ENCODE measurements around the gene CLEC18C. TPM values are rescaled to one million over a fixed set of nuclear protein-coding genes. Genes with fewer than 3 reads are reported as not detected.
"Not testable (repeated sequence)": the region's sequence is repeated elsewhere in the genome, so short reads cannot be mapped to it uniquely, and the experiment has no call there.

The CLEC18C gene

GRCh38 chr16:70226024-70226423 is 52.4 kb downstream of the CLEC18C start:
- not testable (repeated sequence) for H3K4ac ChIP-seq (ENCODE audit: low read depth in 1 of 2, low read length in 2 of 2); H3K23ac ChIP-seq (ENCODE audit: low read length in 2 of 2); H4K8ac ChIP-seq (ENCODE audit: low read length); H3K18ac ChIP-seq (ENCODE audit: low read depth in 1 of 2, low read length in 2 of 2); H4K91ac ChIP-seq (ENCODE audit: low read length); H3K14ac ChIP-seq (ENCODE audit: low read length in 2 of 2); H3K4me2 ChIP-seq (ENCODE audit: low read length, poor library complexity, severe bottlenecking); DNase-seq; H2BK15ac ChIP-seq (ENCODE audit: low read depth, poor library complexity, severe bottlenecking); H2AK5ac ChIP-seq (ENCODE audit: low read length, severe bottlenecking); H3K27ac ChIP-seq (ENCODE audit: low read length, poor library complexity, severe bottlenecking); H3K27me3 ChIP-seq (ENCODE audit: control insufficient read depth in 1 of 2, insufficient read depth in 1 of 2, low read length in 2 of 2); H3K9me3 ChIP-seq (ENCODE audit: control insufficient read depth, low read length); H3K9ac ChIP-seq (ENCODE audit: low read length); H2BK5ac ChIP-seq (ENCODE audit: low read depth, low read length, poor library complexity, severe bottlenecking); H3K4me1 ChIP-seq (ENCODE audit: control insufficient read depth, insufficient read depth, low read depth, low read length); H3K4me3 ChIP-seq (ENCODE audit: insufficient read depth in 1 of 2, low read depth in 1 of 2, low read length in 2 of 2); H2BK12ac ChIP-seq (ENCODE audit: low read length in 2 of 2); H3K79me1 ChIP-seq (replicated peaks; ENCODE audit: low read length, poor library complexity, severe bottlenecking); H2BK120ac ChIP-seq (ENCODE audit: low read depth, low read length); H2AFZ ChIP-seq (ENCODE audit: low read depth, low read length)
- peaks cover 2 to 14% of the 10 kb centered on the region in 2 experiments for H3K36me3 ChIP-seq (ENCODE audit: control insufficient read depth in 1 of 2, insufficient read depth in 2 of 2, low read depth in 1 of 2, low read length in 2 of 2)

- not testable (repeated sequence) for DNase-seq; H2BK5ac ChIP-seq (ENCODE audit: low read depth, low read length, poor library complexity, severe bottlenecking); H3K9ac ChIP-seq (ENCODE audit: low read length); H2BK12ac ChIP-seq (ENCODE audit: low read length in 2 of 2); H4K8ac ChIP-seq (ENCODE audit: low read length); H3K4ac ChIP-seq (ENCODE audit: low read depth in 1 of 2, low read length in 2 of 2); H4K91ac ChIP-seq (ENCODE audit: low read length); H3K9me3 ChIP-seq (ENCODE audit: control insufficient read depth, low read length); H2AK5ac ChIP-seq (ENCODE audit: low read length, severe bottlenecking); H2BK15ac ChIP-seq (ENCODE audit: low read depth, poor library complexity, severe bottlenecking); H3K23ac ChIP-seq (ENCODE audit: low read length in 2 of 2); H3K4me3 ChIP-seq (ENCODE audit: insufficient read depth in 1 of 2, low read depth in 1 of 2, low read length in 2 of 2); H3K18ac ChIP-seq (ENCODE audit: low read depth in 1 of 2, low read length in 2 of 2); H3K4me1 ChIP-seq (ENCODE audit: control insufficient read depth, insufficient read depth, low read depth, low read length); H2AFZ ChIP-seq (ENCODE audit: low read depth, low read length); H2BK120ac ChIP-seq (ENCODE audit: low read depth, low read length); H3K4me2 ChIP-seq (ENCODE audit: low read length, poor library complexity, severe bottlenecking); H3K14ac ChIP-seq (ENCODE audit: low read length in 2 of 2); H3K79me1 ChIP-seq (replicated peaks; ENCODE audit: low read length, poor library complexity, severe bottlenecking); H3K27me3 ChIP-seq (ENCODE audit: control insufficient read depth in 1 of 2, insufficient read depth in 1 of 2, low read length in 2 of 2)
- Histone ChIP-seq H3K36me3 (ENCODE audit: control insufficient read depth in 1 of 2, insufficient read depth in 2 of 2, low read depth in 1 of 2, low read length in 2 of 2) (peaks cover 9 to 13% of the 10 kb centered on the region in 2 experiments), H3K27ac (ENCODE audit: low read length, poor library complexity, severe bottlenecking) (peak overlapping the region; percentile 51)
- WGBS: no CpG with 5 or more reads among the region's 3 CpGs
Observed at GRCh38 chr16:70231831-70232230, 58.2 kb downstream of the CLEC18C start.

Small RNAs within 50 kb of the gene (small RNA-seq; reads per million reads assigned to genes)
- not detected for gene AC009060.2 (ENCODE audit: low read depth)

Measured in mesenchymal stem cell (in vitro differentiated cells and primary cell).